HK-2 (cell line): ENCODE measurements around the gene NAV2.
A peak's percentile ranks its signal among the peaks of the same experiment; 100 is the strongest.

Experiments used
- DNase-seq: peaks from one replicate; pipeline ENCODE4 v3.0.0-alpha.2; 2018; ENCODE audit not compliant: unreplicated experiment

NAV2 gene

DNA sequence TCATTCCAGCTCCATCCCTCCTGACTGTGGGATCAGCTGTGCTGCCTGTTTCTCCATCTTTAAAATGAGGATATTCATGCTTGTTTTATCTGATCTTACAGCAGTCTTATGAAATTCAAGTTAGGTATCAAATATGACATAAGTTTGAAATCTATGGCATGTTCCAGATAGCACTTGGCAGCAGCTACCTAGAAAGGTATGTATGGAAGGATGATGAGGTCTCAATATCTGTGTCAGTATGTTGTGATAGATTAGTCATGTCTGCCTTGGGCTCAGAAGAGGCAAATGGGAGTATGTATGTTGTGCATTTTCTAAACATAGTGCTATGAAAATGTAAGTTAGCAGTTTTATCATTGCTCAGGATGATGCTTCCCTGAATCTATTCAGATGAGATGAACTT, 122.1 kb downstream of the NAV2 start:
- no peak for DNase-seq

DNA sequence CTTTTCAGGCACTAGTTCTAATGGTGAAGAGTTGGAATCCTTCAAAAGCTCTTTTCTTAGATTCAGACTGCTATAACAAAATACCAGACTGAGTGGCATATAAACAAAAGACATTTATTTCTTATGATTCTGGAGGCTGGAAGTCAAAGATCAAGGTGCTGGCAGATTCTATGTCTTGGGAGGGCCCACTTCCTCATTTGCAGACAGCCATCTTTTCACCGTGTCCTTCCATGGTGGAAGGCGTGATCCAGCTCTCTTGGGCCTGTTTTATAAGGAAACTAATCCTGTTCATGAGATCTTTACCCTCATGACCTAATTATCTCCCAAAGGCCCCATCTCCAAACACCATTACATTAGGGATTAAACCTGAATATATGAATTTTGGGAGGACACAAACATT, 124.0 kb downstream of the NAV2 start:
- no peak for DNase-seq

DNA sequence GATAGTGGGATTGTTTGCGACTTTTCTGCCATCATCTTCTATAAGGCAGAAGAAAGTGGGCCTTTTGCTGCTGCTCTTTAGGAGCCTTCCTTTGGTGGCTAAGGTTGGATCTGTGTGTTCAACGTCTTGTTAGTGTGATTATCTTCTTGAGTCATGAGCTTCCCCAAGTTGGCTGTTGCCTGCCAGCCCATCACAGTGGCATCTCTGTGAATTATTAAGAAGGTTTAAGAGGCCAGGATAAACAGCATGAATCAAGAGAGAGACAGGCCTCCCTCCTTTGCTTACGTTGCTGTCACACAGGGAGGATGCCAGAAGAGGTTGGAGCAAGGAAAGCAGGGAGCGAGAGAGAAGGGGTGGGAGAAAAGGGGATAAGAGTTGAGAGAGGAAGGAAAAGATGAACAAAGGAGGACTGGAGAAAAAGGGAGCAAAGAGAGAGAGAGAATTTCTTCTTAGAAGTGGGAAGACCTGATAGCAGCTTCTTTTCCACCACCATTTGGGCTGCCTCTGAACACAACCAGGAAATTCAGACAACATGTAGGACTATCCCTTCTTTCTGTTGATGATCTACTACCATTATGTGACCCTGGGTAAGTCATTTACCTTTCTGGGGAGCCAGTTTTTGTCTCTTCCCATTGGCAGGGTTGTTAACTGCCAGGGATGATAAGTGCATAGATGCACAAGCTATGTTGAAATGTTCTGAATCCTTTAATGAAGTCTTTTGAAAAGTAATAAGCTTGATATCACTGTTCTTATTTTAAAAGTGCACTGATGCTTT, 126.5 kb downstream of the NAV2 start:
- DNase-seq, result peak; percentile 54

DNA sequence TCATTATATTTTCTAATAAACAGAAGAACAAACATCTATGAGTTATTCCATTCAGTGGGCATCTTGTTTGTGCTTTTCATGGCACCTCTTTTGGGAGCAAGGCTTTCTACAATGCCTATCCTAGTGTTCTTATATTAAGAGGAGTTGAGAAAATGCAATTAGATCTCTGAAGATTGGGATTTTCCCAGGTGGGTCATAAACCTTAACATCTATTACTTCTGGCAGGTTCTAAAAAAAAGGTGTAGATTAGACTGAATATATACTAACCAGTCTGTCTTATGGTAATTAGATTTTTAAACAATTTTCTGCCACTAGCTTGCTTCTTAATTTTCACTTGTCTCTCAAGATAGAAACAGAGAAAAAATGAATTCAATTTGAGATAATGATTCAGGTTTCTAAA, 128.3 kb downstream of the NAV2 start:
- no peak for DNase-seq

DNA sequence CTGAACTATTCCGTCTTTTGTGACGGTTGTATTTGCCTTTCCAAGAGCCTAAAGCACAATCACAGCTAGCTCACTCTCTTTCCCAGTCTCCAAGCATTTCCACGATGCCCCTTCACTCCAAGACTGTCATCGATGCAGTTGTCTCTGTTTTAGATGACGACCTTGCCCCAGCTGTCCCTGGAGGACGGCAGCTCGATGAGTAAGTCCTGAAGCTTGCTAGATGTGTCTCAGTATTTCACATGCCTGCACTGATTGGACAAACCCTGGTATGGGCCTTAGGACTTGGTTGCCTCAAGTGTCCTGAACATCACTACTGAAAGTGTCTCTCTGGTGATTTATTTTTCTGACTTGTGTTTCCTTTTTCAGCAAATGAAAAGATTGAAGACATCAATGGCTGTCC, 129.9 kb downstream of the NAV2 start:
- no peak for DNase-seq

DNA sequence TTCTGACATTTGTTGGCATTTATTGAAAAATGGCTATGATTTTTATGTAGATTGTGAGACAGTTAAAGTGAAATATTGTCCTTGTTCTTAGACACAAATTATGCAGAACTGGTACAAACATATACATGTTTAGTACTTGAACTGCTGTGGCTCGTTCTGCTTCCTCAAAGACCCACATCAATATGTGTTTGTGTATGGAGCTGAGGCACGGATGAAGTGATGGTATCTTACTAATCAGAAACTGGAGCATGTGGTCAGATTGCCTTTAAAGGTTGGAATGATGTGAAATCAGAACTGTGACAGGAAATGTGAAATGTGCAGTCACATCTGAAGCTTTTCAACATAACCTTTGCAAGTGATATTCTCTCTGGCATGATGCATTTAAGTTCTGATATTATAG, 130.4 kb downstream of the NAV2 start:
- DNase-seq, result no peak

DNA sequence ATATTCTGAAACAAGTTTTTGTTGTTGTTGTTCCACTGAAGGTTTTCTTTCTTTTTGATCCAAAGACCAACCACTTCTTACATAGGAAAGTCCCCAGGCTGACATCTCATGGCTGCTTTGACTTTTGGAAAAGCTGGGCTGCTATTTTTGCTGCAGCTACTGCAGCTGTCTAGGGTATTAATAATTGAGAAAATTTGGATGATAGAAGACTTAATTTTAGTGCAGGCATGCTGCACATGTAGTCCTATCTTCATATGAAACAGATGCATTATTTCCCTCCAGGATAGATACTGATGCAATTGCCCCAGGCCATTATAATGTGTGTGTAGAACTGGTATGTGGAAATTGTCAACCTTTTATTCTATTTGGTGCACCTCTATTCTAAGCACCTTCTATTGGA, 131.4 kb downstream of the NAV2 start:
- DNase-seq, result no peak

- no peak for DNase-seq
Observed at GRCh38 chr11:19844806-19845205, 132.2 kb downstream of the NAV2 start.

DNA sequence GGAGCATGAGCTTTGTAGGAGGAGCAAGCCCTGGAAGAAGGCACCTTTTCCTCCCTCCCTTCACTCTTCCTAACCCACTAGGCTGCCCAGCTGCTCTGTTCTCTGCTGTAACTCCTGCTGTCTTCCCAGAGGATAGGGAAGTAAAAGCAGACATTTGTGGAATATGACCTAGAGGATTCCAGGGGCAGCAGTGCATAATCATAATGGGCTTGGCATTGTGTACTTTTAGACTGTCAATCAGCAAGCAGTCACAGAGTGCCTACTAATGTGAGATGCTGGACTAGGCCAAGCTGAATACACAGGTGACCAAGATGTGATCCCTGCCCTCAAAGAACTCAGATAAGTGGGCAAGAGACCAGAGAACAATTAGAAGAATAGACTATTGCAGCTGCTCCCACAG, 133.0 kb downstream of the NAV2 start:
- DNase-seq, result no peak

GRCh38 chr11:19846654-19847305, 134.1 kb downstream of the NAV2 start:
- DNase-seq, result no peak

GRCh38 chr11:19848219-19848618, 135.6 kb downstream of the NAV2 start:
- DNase-seq, result no peak

DNA sequence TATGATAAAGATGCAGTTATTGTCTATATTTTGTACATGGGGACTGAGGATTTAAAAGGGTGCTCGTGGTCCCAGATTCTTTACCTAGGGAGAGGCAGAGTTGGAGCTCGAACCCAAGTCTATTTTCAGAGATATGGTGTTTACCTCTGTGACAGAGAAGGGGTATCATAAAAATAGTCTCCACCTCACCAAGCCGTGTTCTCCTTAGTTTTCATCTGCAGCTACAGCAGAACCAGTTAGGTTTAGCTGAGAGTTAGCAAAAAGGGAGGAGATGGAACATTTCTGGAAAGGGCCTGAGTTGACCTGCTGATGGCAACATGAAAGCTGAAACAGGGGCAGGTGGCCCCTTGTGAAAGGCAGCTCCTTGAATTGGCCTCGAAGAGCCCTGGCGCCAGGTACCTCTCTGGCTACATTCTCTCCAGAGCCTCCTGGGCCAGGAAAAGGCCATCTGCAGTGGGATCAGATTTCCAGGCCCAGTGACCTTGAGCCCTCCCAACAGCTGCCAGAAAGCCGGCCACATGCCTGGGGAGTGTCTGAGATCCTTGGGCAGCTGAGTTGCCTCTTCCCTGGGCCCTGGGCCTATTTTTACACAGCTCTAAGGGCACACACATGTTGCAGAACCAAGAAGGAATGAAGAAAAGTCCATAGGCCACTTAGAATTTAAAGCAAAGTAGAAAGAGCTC, 136.6 kb downstream of the NAV2 start:
- no peak for DNase-seq

GRCh38 chr11:19849947-19850593, 137.4 kb downstream of the NAV2 start:
- DNase-seq, result no peak

DNA sequence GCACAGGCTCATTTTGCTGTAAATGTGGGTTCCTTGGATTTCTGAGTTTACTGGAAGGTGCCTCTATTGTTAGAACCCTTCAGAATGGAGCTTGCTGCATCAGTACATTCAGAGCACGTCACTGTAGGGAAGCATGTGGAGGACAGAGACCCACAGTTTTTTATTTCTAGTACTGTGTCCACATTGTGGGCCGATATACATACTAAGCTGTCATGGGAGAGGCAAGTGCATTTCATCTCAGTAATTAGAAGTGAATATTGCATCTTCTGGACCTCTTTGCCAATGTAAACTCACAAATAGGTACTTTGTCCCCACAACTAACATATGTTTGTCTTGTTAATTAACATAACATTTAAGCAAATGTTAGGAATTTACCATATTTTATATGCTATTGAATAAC, 139.7 kb downstream of the NAV2 start:
- no peak for DNase-seq

- DNase-seq, result no peak
Observed at GRCh38 chr11:19853016-19853415, 140.4 kb downstream of the NAV2 start.

- DNase-seq, result no peak
Observed at GRCh38 chr11:19853920-19854319, 141.3 kb downstream of the NAV2 start.

DNA sequence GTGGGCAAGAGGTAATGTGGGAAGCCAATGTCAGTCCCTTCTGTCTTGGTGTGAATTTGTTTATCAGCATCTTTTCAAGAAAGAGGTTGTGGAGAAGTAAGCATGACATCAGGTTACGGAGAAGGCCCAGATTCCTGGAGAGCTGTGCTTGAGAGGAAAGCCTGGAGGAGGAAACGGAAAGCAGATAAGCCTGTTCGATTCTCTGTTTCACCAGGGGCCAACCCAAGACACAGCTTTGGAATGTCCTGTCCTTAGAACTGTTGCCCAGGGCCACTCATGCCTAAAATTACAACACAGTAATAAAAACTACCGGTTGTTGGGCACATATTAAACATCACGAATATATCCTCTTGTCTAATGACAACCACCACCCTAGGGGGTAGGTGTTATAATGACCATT, 148.5 kb downstream of the NAV2 start:
- no peak for DNase-seq

DNA sequence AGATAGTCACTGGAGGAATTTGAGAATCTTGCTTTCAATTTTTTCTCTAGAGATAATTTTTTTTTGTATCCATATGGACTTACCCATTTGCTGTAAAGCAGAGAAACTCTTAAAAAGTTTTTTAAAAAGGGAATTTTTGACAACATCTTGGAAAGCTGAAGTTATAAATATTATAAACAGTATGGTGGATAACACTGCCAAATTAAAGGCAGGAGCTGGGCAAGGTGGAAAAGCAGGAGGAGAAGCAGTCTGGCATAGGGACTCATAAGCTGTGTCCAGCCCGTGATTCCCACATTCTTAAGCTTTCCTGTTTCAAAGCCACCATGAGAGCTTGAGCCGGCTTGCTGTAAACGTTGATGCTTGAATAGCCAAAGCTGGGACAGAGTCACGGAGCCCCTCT, 149.5 kb downstream of the NAV2 start:
- no peak for DNase-seq

- no peak for DNase-seq
Observed at GRCh38 chr11:19864141-19865140, 151.8 kb downstream of the NAV2 start.

DNA sequence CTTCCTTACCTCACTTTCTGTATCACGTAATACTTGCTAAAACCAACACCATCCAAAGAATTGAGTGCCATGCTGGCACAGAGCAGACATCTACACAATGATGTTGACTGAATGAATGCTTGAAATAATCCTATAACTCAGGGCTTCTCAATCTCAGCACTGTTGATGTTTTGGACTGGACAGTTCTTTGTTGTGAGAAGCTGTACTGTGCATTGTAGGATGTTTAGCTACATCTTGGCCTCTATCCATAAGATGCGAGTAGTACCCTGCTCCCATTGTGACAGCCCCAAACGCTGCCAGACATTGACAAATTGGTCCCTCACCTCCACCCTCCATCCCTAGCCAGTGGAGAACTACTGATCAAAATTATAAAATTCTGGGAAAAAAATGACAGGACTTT, 153.4 kb downstream of the NAV2 start:
- no peak for DNase-seq

- no peak for DNase-seq
Observed at GRCh38 chr11:19866521-19866920, 153.9 kb downstream of the NAV2 start.
